DND-41 (cell line): ENCODE measurements around the gene GGT1.

Experiments
- ATAC-seq: fragments of 200-7000 bp; cut with Tn5 transposase; 3 replicates; pipeline ENCODE4 v1.9.1; 2021; ENCODE audit warnings: low read depth; ENCODE audit not compliant: insufficient read depth
- DNase-seq: peaks from one replicate; pipeline ENCODE4 v3.0.0-alpha.2; 2020
- H2AFZ ChIP-seq: 2 replicates; pipeline ENCODE4 v1.6.0; 2012; ENCODE audit warnings: low read depth, low read length
- H3K27ac ChIP-seq: 2 replicates; pipeline ENCODE4 v1.5.1; 2012; ENCODE audit warnings: low read length, inconsistent platforms
- H3K27me3 ChIP-seq: fragments of 200-600 bp; sonication (generic); 2 replicates; pipeline ENCODE4 v1.6.0; 2012; ENCODE audit warnings: low read length, mild to moderate bottlenecking, inconsistent platforms; ENCODE audit not compliant: insufficient read depth, poor library complexity
- H3K36me3 ChIP-seq: 2 replicates; pipeline ENCODE4 v1.5.1; 2012; ENCODE audit warnings: low read length, inconsistent platforms; ENCODE audit not compliant: insufficient read depth
- H3K4me1 ChIP-seq: 2 replicates; pipeline ENCODE4 v1.5.1; 2012; ENCODE audit warnings: mild to moderate bottlenecking, low read length; ENCODE audit not compliant: insufficient read depth
- H3K4me2 ChIP-seq: 2 replicates; pipeline ENCODE4 v1.6.0; 2012; ENCODE audit warnings: mild to moderate bottlenecking, moderate library complexity, low read length, inconsistent platforms; ENCODE audit not compliant: insufficient read depth
- H3K4me3 ChIP-seq, 2 experiments: fragments of 200-600 bp in 1 of 2; shearing (Covaris generic) in 1 of 2; 2 replicates each; pipeline ENCODE4 v1.5.1; 2012 to 2016; ENCODE audit warnings: inconsistent platforms in 2 of 2, low read length in 2 of 2, mild to moderate bottlenecking in 2 of 2, low read depth in 1 of 2, moderate library complexity in 1 of 2
- H3K79me2 ChIP-seq: 2 replicates; pipeline ENCODE4 v1.6.0; 2012; ENCODE audit warnings: low read length, inconsistent platforms; ENCODE audit not compliant: insufficient read depth
- H3K9ac ChIP-seq: 2 replicates; pipeline ENCODE4 v1.6.0; 2012; ENCODE audit warnings: low read depth, mild to moderate bottlenecking, inconsistent platforms, low read length, moderate library complexity
- H3K9me3 ChIP-seq: 2 replicates; pipeline ENCODE4 v1.5.1; 2012; ENCODE audit warnings: low read length, moderate library complexity, mild to moderate bottlenecking, inconsistent platforms; ENCODE audit not compliant: insufficient read depth, severe bottlenecking
- H4K20me1 ChIP-seq: 2 replicates; pipeline ENCODE4 v1.6.0; 2012; ENCODE audit warnings: low read length; ENCODE audit not compliant: insufficient read depth
- EZH2 ChIP-seq: IDR thresholded peaks from 3 replicates; pipeline ENCODE4 v1.6.1; 2012; ENCODE audit warnings: borderline replicate concordance, low read depth, mild to moderate bottlenecking, moderate library complexity, low read length, inconsistent platforms; ENCODE audit not compliant: severe bottlenecking
- TF ChIP-seq, protein P1 (sequence below): IDR thresholded peaks from 2 replicates; pipeline ENCODE4 v1.5.1; 2012; ENCODE audit warnings: borderline replicate concordance, low read length, moderate library complexity, mild to moderate bottlenecking; ENCODE audit not compliant: poor library complexity, severe bottlenecking; ENCODE audit errors: extremely low read depth

GGT1 gene

DNA sequence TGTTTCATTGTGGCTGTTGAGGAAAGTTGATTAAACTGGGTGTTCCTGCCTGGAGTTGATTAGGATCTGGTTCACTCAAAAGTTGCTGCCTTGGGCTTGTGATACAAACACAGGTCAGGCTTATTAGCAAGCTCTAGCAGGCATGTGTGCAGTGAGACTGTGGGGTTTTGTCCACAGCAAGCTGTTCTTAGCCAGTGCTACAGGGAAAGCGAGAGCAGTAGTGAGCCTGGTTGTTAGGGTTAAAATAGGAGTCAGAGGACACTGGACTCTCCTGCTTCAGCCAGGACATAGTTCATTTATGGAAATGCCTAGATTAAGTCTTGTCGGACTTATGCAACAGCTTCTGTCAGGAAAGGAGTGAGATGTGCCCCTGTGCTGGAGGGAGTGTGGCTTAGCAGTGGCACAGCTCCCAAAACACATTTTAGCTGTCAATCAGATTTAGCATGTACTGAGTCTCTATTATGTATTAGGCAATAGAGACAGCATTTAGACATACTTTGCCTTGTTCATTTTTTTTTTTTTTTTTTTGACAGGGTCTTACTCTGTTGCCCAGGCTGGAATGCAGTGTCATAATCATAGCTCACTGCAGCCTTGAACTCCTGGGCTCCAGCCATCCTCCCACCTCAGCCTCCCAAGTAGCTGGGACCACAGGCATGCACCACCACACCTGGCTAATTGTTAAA, 38.5 kb upstream of the GGT1 start:
- peaks cover 92% of the 10 kb centered on the region for H3K79me2 ChIP-seq
- peaks cover 82% of the 10 kb centered on the region for H3K36me3 ChIP-seq
- H3K4me1 ChIP-seq: peaks cover 27% of the 10 kb centered on the region; the same call in 1 of the 2 replicates
- no peak overlapping the region for H3K9ac ChIP-seq
- H3K4me2 ChIP-seq: no peak overlapping the region
- H4K20me1 ChIP-seq: peaks cover 78% of the 10 kb centered on the region
- H3K4me3 ChIP-seq: no peak overlapping the region
- H3K9me3 ChIP-seq: no peaks in the 10 kb centered on the region
- H3K27me3 ChIP-seq: no peaks in the 10 kb centered on the region
- ATAC-seq (no peak), DNase-seq (no peak)
- TF ChIP-seq EZH2: no peak
- TF ChIP-seq, protein P1, sequence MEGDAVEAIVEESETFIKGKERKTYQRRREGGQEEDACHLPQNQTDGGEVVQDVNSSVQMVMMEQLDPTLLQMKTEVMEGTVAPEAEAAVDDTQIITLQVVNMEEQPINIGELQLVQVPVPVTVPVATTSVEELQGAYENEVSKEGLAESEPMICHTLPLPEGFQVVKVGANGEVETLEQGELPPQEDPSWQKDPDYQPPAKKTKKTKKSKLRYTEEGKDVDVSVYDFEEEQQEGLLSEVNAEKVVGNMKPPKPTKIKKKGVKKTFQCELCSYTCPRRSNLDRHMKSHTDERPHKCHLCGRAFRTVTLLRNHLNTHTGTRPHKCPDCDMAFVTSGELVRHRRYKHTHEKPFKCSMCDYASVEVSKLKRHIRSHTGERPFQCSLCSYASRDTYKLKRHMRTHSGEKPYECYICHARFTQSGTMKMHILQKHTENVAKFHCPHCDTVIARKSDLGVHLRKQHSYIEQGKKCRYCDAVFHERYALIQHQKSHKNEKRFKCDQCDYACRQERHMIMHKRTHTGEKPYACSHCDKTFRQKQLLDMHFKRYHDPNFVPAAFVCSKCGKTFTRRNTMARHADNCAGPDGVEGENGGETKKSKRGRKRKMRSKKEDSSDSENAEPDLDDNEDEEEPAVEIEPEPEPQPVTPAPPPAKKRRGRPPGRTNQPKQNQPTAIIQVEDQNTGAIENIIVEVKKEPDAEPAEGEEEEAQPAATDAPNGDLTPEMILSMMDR: no peak
- no peak overlapping the region for H3K27ac ChIP-seq
- H2AFZ ChIP-seq: no peak overlapping the region

DNA sequence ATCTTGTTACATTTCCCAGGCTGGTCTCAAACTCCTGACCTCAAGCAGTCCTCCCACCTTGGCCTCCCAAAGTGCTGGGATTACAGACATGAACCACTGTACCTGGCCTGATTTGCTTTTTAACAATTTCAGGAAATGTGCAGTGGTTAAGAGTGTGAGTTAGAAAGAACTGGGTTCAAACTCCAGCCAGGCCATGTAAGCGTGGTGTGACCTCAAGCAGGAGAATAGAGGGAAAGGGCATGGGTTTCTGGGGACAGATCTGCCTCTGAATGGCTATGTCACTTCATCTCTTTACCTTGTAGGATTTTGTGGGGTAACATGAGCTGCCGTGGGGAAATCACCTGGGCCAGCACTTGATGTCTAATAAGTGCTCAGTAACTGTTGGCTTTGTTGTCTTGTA, 37.9 kb upstream of the GGT1 start:
- Histone ChIP-seq H3K36me3 (peaks cover 84% of the 10 kb centered on the region), H3K79me2 (peaks cover 92% of the 10 kb centered on the region), H4K20me1 (peaks cover 80% of the 10 kb centered on the region), H3K27ac (no peak overlapping the region), H3K9me3 (no peaks in the 10 kb centered on the region), H3K4me2 (no peak overlapping the region), H2AFZ (no peak overlapping the region), H3K9ac (no peak overlapping the region), H3K4me3 (no peak overlapping the region), H3K4me1 (peaks cover 24% of the 10 kb centered on the region; the same call in 1 of the 2 replicates), H3K27me3 (no peaks in the 10 kb centered on the region)
- TF ChIP-seq, protein P1: no peak
- no peak for TF ChIP-seq EZH2
- DNase-seq: no peak
- ATAC-seq: no peak

DNA sequence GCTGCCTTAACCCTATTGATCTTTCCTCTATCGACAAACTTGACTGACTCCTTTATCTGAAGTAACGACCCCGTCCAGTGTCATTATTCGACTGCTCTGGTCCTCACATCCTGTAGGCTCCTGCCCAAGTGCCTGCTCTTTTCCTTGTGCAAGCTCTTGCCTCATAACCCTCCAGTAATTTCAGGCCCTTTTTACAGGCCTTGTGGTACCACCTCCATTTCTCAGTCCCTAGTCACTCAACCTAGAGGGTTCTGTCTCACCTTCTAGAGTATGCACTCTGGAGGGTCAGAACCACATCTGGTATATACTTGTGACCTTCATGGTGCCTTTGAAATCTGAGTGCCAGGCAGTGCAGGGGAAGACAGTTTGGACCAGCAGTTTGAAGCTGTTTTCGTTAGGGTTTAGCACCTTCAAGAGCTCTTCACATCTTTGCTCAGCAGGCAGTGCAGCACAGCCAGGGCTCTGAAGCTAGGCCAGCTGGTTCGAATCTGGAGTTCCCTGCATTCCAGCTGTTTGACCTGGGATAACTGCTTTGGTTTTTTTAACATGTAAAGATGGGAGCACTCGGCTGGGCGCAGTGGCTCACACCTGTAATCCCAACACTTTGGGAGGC, 36.0 kb upstream of the GGT1 start:
- Histone ChIP-seq H3K79me2 (peaks cover 74% of the 10 kb centered on the region), H3K4me2 (no peak overlapping the region), H4K20me1 (peaks cover 75% of the 10 kb centered on the region), H3K4me1 (0 out of 2 replicates have a peak, but pooled peaks cover 12% of the 10 kb centered on the region), H3K9me3 (no peaks in the 10 kb centered on the region), H3K4me3 (no peak overlapping the region), H2AFZ (no peak overlapping the region), H3K9ac (no peak overlapping the region), H3K36me3 (peaks cover 91% of the 10 kb centered on the region), H3K27ac (no peak overlapping the region), H3K27me3 (no peaks in the 10 kb centered on the region)
- ATAC-seq (no peak), DNase-seq (no peak)
- TF ChIP-seq, protein P1: no peak
